Esophagus muscularis mucosa (tissue), 4 donors: ENCODE measurements around the gene NEUROG3. TPM values are rescaled to one million over a fixed set of nuclear protein-coding genes. Genes with fewer than 3 reads are reported as not detected.

Source experiments
- DNase-seq: peaks from one replicate; pipeline ENCODE4 v3.0.0-alpha.2; 2017; ENCODE audit errors: extremely low spot score
- H3K27ac ChIP-seq, 4 donors: fragments of 200-600 bp; sonication (generic); replicated peaks in 1 of 4; 1 replicate in 3 of 4; 2 replicates in 1 of 4; pipeline ENCODE4 v1.5.1; 2016 to 2019; ENCODE audit warnings: mild to moderate bottlenecking in 1 of 4
- H3K27me3 ChIP-seq, 4 donors: fragments of 200-600 bp; sonication (generic); one replicate each; pipeline versions ENCODE4 v1.5.1 to v1.6.0; 2016 to 2019
- H3K36me3 ChIP-seq, 4 donors: fragments of 200-600 bp; sonication (generic); one replicate each; pipeline ENCODE4 v1.5.1; 2016 to 2019
- H3K4me1 ChIP-seq, 4 donors: fragments of 200-600 bp; sonication (generic); one replicate each; pipeline ENCODE4 v1.5.1; 2016 to 2019
- H3K4me3 ChIP-seq, 4 donors: fragments of 200-600 bp; sonication (generic); 1 replicate in 2 of 4; 2 replicates in 2 of 4; pipeline ENCODE4 v1.5.1; 2016 to 2019; ENCODE audit warnings: mild to moderate bottlenecking in 4 of 4, moderate library complexity in 1 of 4
- H3K9me3 ChIP-seq, 4 donors: fragments of 200-600 bp; sonication (generic); 1 replicate in 3 of 4; 2 replicates in 1 of 4; pipeline ENCODE4 v1.5.1; 2016 to 2019
- CTCF ChIP-seq, 3 experiments: fragments of 200-600 bp in 2 of 3; fragments of 450-650 bp in 1 of 3; sonication (generic) in 2 of 3; IDR thresholded peaks; one replicate each; pipeline ENCODE4 v1.5.1; 2017 to 2019; ENCODE audit warnings: antibody characterized with exemption in 3 of 3, mild to moderate bottlenecking in 2 of 3, moderate library complexity in 1 of 3
- EP300 ChIP-seq: sonication (generic); formaldehyde crosslinking; IDR thresholded peaks from one replicate; pipeline ENCODE4 v1.6.1; 2017; ENCODE audit warnings: antibody characterized with exemption
- POLR2A ChIP-seq: fragments of 450-650 bp; IDR thresholded peaks from one replicate; pipeline ENCODE4 v1.6.1; 2017; ENCODE audit warnings: antibody characterized with exemption, moderate library complexity, mild to moderate bottlenecking, low read depth
- POLR2AphosphoS5 ChIP-seq, 2 donors: sonication (generic); formaldehyde crosslinking; IDR thresholded peaks; one replicate each; pipeline ENCODE4 v1.6.1; 2017; ENCODE audit warnings: antibody characterized with exemption in 2 of 2
- WGBS: methylation state at CpG from one replicate; pipeline ENCODE4 v1.1.5; 2018; 5-methylcytosine and 5-hydroxymethylcytosine counted together
- intact Hi-C: fragments of 100-400 bp; cut with DNase I; formaldehyde crosslinking; loops from one replicate; pipeline ENCODE4 v1.15.1; 2023
- total RNA-seq, 4 donors: library from RNA; depleted of rRNA; stranded (reverse); fragments of >200 nt; gene quantifications; one replicate each; pipeline versions ENCODE4 v1.1.0 to v1.2.1, GENCODE V29; 2016

Gene NEUROG3
- total RNA-seq, 4 donors from 2014 or later = 0.66 TPM; not detected in 3

GRCh38 chr10:69616358-69616757 lies 43.1 kb upstream of the NEUROG3 start:
- intact Hi-C loops = no loop called here
- no peak overlapping the region for H3K4me3 ChIP-seq
- no peaks in the 10 kb centered on the region for H3K9me3 ChIP-seq
- peak; percentile 78 for DNase-seq
- TF ChIP-seq EP300 (no peak), POLR2A (no peak), CTCF (IDR thresholded peaks at IDR 0.05) (no peak), POLR2AphosphoS5 (IDR thresholded peaks at IDR 0.05) (no peak)
- H3K27me3 ChIP-seq = peaks cover 0 to 10% (median 0%) of the 10 kb centered on the region in 4 donors
- no peak overlapping the region for H3K27ac ChIP-seq
- 68% methylated on average over 4 of the region's 4 CpGs for WGBS
- H3K4me1 ChIP-seq = no peaks in the 10 kb centered on the region
- no peaks in the 10 kb centered on the region for H3K36me3 ChIP-seq

GRCh38 chr10:69614130-69614529 lies 40.9 kb upstream of the NEUROG3 start:
- WGBS = 100% methylated on average over 1 of the region's 1 CpG
- intact Hi-C loops = no loop called here
- Histone ChIP-seq H3K4me3 (no peak overlapping the region), H3K27ac (no peak overlapping the region), H3K4me1 (no peaks in the 10 kb centered on the region), H3K9me3 (peaks cover 0 to 17% (median 10%) of the 10 kb centered on the region in 4 donors), H3K36me3 (no peaks in the 10 kb centered on the region), H3K27me3 (no peaks in the 10 kb centered on the region)
- DNase-seq = no peak
- TF ChIP-seq EP300 (no peak), POLR2AphosphoS5 (IDR thresholded peaks at IDR 0.05) (no peak), POLR2A (no peak), CTCF (IDR thresholded peaks at IDR 0.05) (no peak)

GRCh38 chr10:69612760-69613159 lies 39.5 kb upstream of the NEUROG3 start:
- intact Hi-C loops = no loop called here
- H3K27ac ChIP-seq = no peak overlapping the region
- H3K4me3 ChIP-seq = no peak overlapping the region
- TF ChIP-seq POLR2A (no peak), EP300 (no peak), POLR2AphosphoS5 (IDR thresholded peaks at IDR 0.05) (no peak), CTCF (IDR thresholded peaks at IDR 0.05) (no peak)
- H3K36me3 ChIP-seq = no peaks in the 10 kb centered on the region
- peaks cover 0 to 21% (median 14%) of the 10 kb centered on the region in 4 donors for H3K9me3 ChIP-seq
- H3K4me1 ChIP-seq = no peaks in the 10 kb centered on the region
- DNase-seq = no peak
- H3K27me3 ChIP-seq = no peaks in the 10 kb centered on the region

- Histone ChIP-seq H3K27ac (no peak overlapping the region), H3K4me1 (no peaks in the 10 kb centered on the region), H3K27me3 (peaks cover 0 to 10% (median 0%) of the 10 kb centered on the region in 4 donors), H3K4me3 (no peak overlapping the region), H3K36me3 (no peaks in the 10 kb centered on the region), H3K9me3 (peaks cover 0 to 21% (median 14%) of the 10 kb centered on the region in 4 donors)
- intact Hi-C loops = no loop called here
- TF ChIP-seq POLR2A = no peak
- no peak for TF ChIP-seq POLR2AphosphoS5 (IDR thresholded peaks at IDR 0.05)
- TF ChIP-seq EP300 = no peak
- no peak for TF ChIP-seq CTCF (IDR thresholded peaks at IDR 0.05)
- 89% methylated on average over 1 of the region's 1 CpG for WGBS
- DNase-seq = no peak
Measured at GRCh38 chr10:69609077-69609476, 35.9 kb upstream of the NEUROG3 start.

GRCh38 chr10:69600761-69601330 lies 27.6 kb upstream of the NEUROG3 start:
- TF ChIP-seq POLR2A = no peak
- no peak for TF ChIP-seq CTCF (IDR thresholded peaks at IDR 0.05)
- TF ChIP-seq POLR2AphosphoS5 (IDR thresholded peaks at IDR 0.05) = no peak
- no peak for TF ChIP-seq EP300
- Histone ChIP-seq H3K27me3 (peaks cover 0 to 37% (median 0%) of the 10 kb centered on the region in 4 donors), H3K9me3 (no peaks in the 10 kb centered on the region), H3K4me3 (no peak overlapping the region), H3K36me3 (no peaks in the 10 kb centered on the region), H3K4me1 (no peaks in the 10 kb centered on the region), H3K27ac (no peak overlapping the region)
- intact Hi-C loops = no loop called here
- WGBS = 73% methylated on average over 5 of the region's 5 CpGs
- peak; percentile 62 for DNase-seq
